AG04450 (cell line): Measurements from ENCODE around the gene EML1. TPM values are rescaled to one million over a fixed set of nuclear protein-coding genes. Genes with fewer than 3 reads are reported as not detected.

Source experiments
- CTCF ChIA-PET: fragments of 300-600, 350-600 bp; formaldehyde crosslinking; extraction: SDS; loops from one replicate; lab custom pipeline; 2022; ENCODE audit warnings: antibody characterized with exemption, inconsistent platforms; lab: Charles Lee
- POLR2A ChIA-PET: fragments of 350-600 bp; formaldehyde crosslinking; extraction: SDS; loops from one replicate; lab custom pipeline; 2021; ENCODE audit warnings: antibody characterized with exemption, inconsistent platforms; lab: Yijun Ruan, JAX
- DNase-seq: peaks from one replicate; pipeline ENCODE4 v3.0.0-alpha.2; 2011; ENCODE audit warnings: low read depth, low spot score
- H3K27ac ChIP-seq: one replicate; pipeline ENCODE4 v1.5.1; 2012; ENCODE audit warnings: low read depth, low read length, control low read depth
- H3K27me3 ChIP-seq: one replicate; pipeline ENCODE4 v1.6.0; 2012; ENCODE audit warnings: low read length; ENCODE audit not compliant: control insufficient read depth, insufficient read depth
- H3K4me3 ChIP-seq: 2 replicates; pipeline ENCODE4 v1.5.1; 2011; ENCODE audit warnings: mild to moderate bottlenecking, low read depth, low read length, control low read depth
- H3K9me3 ChIP-seq: 2 replicates; pipeline ENCODE4 v1.5.1; 2012; ENCODE audit warnings: low read length; ENCODE audit not compliant: control insufficient read depth, insufficient read depth
- CTCF ChIP-seq: IDR thresholded peaks from 2 replicates; pipeline ENCODE4 v1.5.1; 2011; ENCODE audit warnings: low read depth, low read length, control low read depth, inconsistent platforms
- polyA plus RNA-seq: library from polyadenylated mRNA; depleted of rRNA; stranded (reverse); fragments of >200 nt; gene quantifications from 2 replicates; pipeline ENCODE4 v1.2.3, GENCODE V29; 2011

The EML1 gene
- polyA plus RNA-seq, 1 experiment = 37.7 TPM

GRCh38 chr14:99918781-99919180 lies 125.6 kb downstream of the EML1 start:
- no peak for DNase-seq
- POLR2A ChIA-PET = no interaction called here
- H3K27me3 ChIP-seq = no peaks in the 10 kb centered on the region
- no peak for TF ChIP-seq CTCF
- no peaks in the 10 kb centered on the region for H3K9me3 ChIP-seq
- CTCF ChIA-PET = interaction anchor here (2.2 kb wide), 1 partner anchor 20 kb away, joined by 12 read pairs; no protein-coding TSS in a partner anchor
- H3K27ac ChIP-seq = no peak overlapping the region
- H3K4me3 ChIP-seq = no peak overlapping the region

GRCh38 chr14:99921425-99921824 lies 128.2 kb downstream of the EML1 start:
- no peak for TF ChIP-seq CTCF
- ChIA-PET CTCF (interaction anchor here (0.6 kb wide), 1 partner anchor 25 kb away, joined by 3 read pairs; no protein-coding TSS in a partner anchor), POLR2A (no interaction called here)
- DNase-seq = no peak
- Histone ChIP-seq H3K27me3 (no peaks in the 10 kb centered on the region), H3K9me3 (no peaks in the 10 kb centered on the region), H3K4me3 (no peak overlapping the region), H3K27ac (no peak overlapping the region)

GRCh38 chr14:99924379-99924778 lies 131.2 kb downstream of the EML1 start:
- ChIA-PET CTCF (interaction anchor here (1.5 kb wide), 1 partner anchor 23 kb away, joined by 3 read pairs; no protein-coding TSS in a partner anchor), POLR2A (no interaction called here)
- no peak for DNase-seq
- Histone ChIP-seq H3K4me3 (no peak overlapping the region), H3K27me3 (no peaks in the 10 kb centered on the region), H3K27ac (no peak overlapping the region), H3K9me3 (no peaks in the 10 kb centered on the region)
- TF ChIP-seq CTCF = no peak

GRCh38 chr14:99925471-99925870 lies 132.3 kb downstream of the EML1 start:
- Histone ChIP-seq H3K27me3 (no peaks in the 10 kb centered on the region), H3K9me3 (no peaks in the 10 kb centered on the region), H3K27ac (no peak overlapping the region), H3K4me3 (no peak overlapping the region)
- TF ChIP-seq CTCF = no peak
- CTCF ChIA-PET = no interaction called here
- DNase-seq = no peak
- POLR2A ChIA-PET = no interaction called here

- Histone ChIP-seq H3K27ac (no peak overlapping the region), H3K27me3 (no peaks in the 10 kb centered on the region), H3K9me3 (no peaks in the 10 kb centered on the region), H3K4me3 (no peak overlapping the region)
- no peak for DNase-seq
- POLR2A ChIA-PET = no interaction called here
- TF ChIP-seq CTCF = no peak
- CTCF ChIA-PET = interaction anchor here (1.4 kb wide), 1 partner anchor 18 kb away, joined by 4 read pairs; no protein-coding TSS in a partner anchor
Observed at GRCh38 chr14:99928963-99929362, 135.8 kb downstream of the EML1 start.
